ENCODE measurements around the gene BIVM. TPM values are rescaled to one million over a fixed set of nuclear protein-coding genes. Genes with fewer than 3 reads are reported as not detected.
A peak's percentile ranks its signal among the peaks of the same experiment; 100 is the strongest.

BIVM gene
- total RNA-seq, 4 donors from 2014 or later: 5.4 to 16.0 (median 7.7) TPM

- H3K4me3 ChIP-seq (ENCODE audit: low read depth, poor library complexity, severe bottlenecking): peak overlapping the region; percentile 100
- TF ChIP-seq, protein P1, sequence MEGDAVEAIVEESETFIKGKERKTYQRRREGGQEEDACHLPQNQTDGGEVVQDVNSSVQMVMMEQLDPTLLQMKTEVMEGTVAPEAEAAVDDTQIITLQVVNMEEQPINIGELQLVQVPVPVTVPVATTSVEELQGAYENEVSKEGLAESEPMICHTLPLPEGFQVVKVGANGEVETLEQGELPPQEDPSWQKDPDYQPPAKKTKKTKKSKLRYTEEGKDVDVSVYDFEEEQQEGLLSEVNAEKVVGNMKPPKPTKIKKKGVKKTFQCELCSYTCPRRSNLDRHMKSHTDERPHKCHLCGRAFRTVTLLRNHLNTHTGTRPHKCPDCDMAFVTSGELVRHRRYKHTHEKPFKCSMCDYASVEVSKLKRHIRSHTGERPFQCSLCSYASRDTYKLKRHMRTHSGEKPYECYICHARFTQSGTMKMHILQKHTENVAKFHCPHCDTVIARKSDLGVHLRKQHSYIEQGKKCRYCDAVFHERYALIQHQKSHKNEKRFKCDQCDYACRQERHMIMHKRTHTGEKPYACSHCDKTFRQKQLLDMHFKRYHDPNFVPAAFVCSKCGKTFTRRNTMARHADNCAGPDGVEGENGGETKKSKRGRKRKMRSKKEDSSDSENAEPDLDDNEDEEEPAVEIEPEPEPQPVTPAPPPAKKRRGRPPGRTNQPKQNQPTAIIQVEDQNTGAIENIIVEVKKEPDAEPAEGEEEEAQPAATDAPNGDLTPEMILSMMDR (IDR thresholded peaks at IDR 0.05): no peak
- TF ChIP-seq POLR2A (IDR thresholded peaks at IDR 0.05): no peak
- DNase-seq (ENCODE audit: low spot score in 2 of 2): peak; percentile 27 to 88
- intact Hi-C loops (cut with DNase I; ENCODE audit: low total_unique reads): no loop called here
- WGBS, 2 donors: 0% methylated on average over 31 of the region's 31 CpGs
Observed at GRCh38 chr13:102846261-102847015, 47.5 kb downstream of the BIVM start.

GRCh38 chr13:102847272-102848234 is 48.6 kb downstream of the BIVM start:
- no peak for DNase-seq (ENCODE audit: low spot score in 2 of 2)
- intact Hi-C loops (cut with DNase I; ENCODE audit: low total_unique reads): no loop called here
- H3K4me3 ChIP-seq (ENCODE audit: low read depth, poor library complexity, severe bottlenecking): no peak overlapping the region
- WGBS, 2 donors: 21 to 23% methylated on average over 12 of the region's 12 CpGs
- TF ChIP-seq POLR2A (IDR thresholded peaks at IDR 0.05): no peak
- TF ChIP-seq, protein P1 (IDR thresholded peaks at IDR 0.05): no peak

GRCh38 chr13:102848956-102849355 is 50.0 kb downstream of the BIVM start:
- no peak for DNase-seq (ENCODE audit: low spot score in 2 of 2)
- no peak overlapping the region for H3K4me3 ChIP-seq (ENCODE audit: low read depth, poor library complexity, severe bottlenecking)
- TF ChIP-seq, protein P1 (IDR thresholded peaks at IDR 0.05): no peak
- TF ChIP-seq POLR2A (IDR thresholded peaks at IDR 0.05): no peak
- WGBS, 2 donors: 85% methylated on average over 6 of the region's 6 CpGs
- intact Hi-C loops (cut with DNase I; ENCODE audit: low total_unique reads): no loop called here

DNA sequence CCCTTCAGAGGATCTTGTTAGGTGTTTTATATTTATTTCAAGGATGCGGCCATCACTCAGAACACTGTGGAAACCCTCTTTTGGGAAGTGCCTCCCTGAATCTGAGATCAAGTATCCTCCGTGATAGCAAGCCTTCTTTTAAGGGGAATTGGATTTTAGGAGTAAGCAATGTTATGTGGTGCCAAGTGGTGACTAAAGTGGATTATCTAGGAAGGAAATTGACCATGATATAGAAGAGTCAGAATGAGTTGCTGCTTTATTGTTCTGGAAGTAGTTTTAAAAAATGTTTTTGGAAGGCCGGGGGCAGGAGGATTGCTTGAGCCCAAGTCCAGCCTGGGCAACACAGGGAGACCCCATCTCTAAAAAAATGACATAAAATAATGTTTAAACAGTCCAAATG is 53.6 kb downstream of the BIVM start:
- 90 to 93% methylated on average over 3 of the region's 3 CpGs for WGBS, 2 donors
- DNase-seq (ENCODE audit: low spot score in 2 of 2): no peak
- TF ChIP-seq POLR2A (IDR thresholded peaks at IDR 0.05): no peak
- TF ChIP-seq, protein P1 (IDR thresholded peaks at IDR 0.05): no peak
- intact Hi-C loops (cut with DNase I; ENCODE audit: low total_unique reads): loop anchor here (5.0 kb wide), 1 partner anchor 270 kb away; no protein-coding TSS in a partner anchor
- no peak overlapping the region for H3K4me3 ChIP-seq (ENCODE audit: low read depth, poor library complexity, severe bottlenecking)

DNA sequence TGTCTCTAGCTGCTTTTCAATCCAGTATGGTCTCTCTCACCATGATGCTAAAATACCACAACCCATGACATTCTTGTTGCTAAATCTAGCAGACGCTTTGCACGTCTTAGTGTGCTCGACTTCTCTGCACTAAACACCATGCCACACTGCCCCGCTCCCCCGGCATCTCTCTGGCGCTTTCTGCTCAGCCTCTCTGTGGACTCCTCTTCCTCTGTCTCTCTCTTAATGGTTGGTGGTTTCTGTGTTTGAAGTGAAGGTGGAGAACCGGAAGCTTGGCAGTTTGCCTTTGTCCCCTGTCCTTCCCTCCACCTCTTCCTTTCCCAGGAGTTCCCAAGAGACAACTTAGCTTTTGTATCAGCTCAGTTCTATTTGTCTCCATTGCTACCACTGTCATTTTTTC is 55.8 kb downstream of the BIVM start:
- TF ChIP-seq POLR2A (IDR thresholded peaks at IDR 0.05): no peak
- TF ChIP-seq, protein P1 (IDR thresholded peaks at IDR 0.05): no peak
- WGBS, 2 donors: 89 to 90% methylated on average over 7 of the region's 7 CpGs
- no peak overlapping the region for H3K4me3 ChIP-seq (ENCODE audit: low read depth, poor library complexity, severe bottlenecking)
- intact Hi-C loops (cut with DNase I; ENCODE audit: low total_unique reads): loop anchor here (5.0 kb wide), 1 partner anchor 272 kb away; no protein-coding TSS in a partner anchor
- no peak for DNase-seq (ENCODE audit: low spot score in 2 of 2)
